Ovary (tissue), 3 donors: ENCODE measurements around the gene CIC.

Source experiments
- EP300 ChIP-seq: sonication (generic); formaldehyde crosslinking; IDR thresholded peaks from one replicate; pipeline ENCODE4 v1.6.1; 2017; ENCODE audit warnings: antibody characterized with exemption
- TF ChIP-seq, protein P1 (sequence below), 3 donors: fragments of 450-650 bp in 2 of 3; fragments of 200-600 bp in 1 of 3; IDR thresholded peaks; one replicate each; pipeline versions ENCODE4 v1.5.1 to v1.8.0; 2016 to 2022; ENCODE audit warnings: antibody characterized with exemption in 3 of 3, mild to moderate bottlenecking in 1 of 3
- donor health status: DM: no; HTN: no; CAD: no.

DNA sequence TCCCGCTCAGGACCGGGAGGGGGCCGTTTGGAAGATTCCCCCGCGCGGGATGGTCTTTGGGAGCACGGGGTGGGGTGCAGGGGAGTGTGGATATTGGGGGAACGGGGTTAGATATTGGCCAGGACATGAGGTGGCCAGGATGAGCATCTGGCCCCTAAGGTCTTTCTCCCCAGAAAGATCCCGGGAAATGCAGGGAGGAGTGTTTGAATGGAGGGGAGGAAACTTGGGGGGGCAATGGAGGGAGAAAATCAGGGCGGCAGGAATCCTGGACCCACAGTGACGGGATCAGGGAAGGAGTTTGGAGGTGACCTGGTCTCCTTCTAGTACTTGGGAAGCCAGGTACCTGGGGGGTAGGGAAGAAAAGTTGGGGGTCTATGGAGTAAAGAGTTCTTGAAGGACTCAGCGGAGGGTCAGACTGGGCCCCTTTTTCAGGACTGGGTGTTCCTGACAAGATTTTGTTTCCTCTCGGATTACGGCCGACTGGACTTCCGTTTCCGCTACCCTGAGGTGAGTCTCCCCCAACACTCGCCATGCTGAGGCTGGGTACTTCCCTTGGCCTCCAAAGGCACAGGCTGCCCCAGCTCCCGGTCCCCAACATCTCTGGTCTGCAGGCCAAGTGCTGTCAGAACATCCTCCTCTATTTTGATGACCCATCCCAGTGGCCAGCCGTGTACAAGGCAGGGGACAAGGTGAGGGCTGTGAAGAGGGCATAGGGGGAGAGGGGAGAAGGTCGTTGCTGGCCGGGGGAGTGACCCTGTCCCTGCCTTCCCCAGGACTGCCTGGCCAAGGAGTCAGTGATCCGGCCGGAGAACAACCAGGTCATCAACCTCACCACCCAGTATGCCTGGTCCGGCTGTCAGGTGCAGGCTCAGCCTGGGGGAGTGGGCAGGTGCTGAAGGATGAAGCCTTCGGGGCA is 45.0 kb downstream of the CIC start:
- TF ChIP-seq, protein P1, sequence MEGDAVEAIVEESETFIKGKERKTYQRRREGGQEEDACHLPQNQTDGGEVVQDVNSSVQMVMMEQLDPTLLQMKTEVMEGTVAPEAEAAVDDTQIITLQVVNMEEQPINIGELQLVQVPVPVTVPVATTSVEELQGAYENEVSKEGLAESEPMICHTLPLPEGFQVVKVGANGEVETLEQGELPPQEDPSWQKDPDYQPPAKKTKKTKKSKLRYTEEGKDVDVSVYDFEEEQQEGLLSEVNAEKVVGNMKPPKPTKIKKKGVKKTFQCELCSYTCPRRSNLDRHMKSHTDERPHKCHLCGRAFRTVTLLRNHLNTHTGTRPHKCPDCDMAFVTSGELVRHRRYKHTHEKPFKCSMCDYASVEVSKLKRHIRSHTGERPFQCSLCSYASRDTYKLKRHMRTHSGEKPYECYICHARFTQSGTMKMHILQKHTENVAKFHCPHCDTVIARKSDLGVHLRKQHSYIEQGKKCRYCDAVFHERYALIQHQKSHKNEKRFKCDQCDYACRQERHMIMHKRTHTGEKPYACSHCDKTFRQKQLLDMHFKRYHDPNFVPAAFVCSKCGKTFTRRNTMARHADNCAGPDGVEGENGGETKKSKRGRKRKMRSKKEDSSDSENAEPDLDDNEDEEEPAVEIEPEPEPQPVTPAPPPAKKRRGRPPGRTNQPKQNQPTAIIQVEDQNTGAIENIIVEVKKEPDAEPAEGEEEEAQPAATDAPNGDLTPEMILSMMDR (IDR thresholded peaks at IDR 0.05) = no peak
- no peak for TF ChIP-seq EP300
